GM21390 (cell line): Measurements from ENCODE around the gene DELE1.
"Not testable (repeated sequence)": the region's sequence is repeated elsewhere in the genome, so short reads cannot be mapped to it uniquely, and the experiment has no call there.

Experiments used
- ATAC-seq: cut with Tn5 transposase; IDR thresholded peaks from one replicate; pipeline ENCODE4 v1.9.1; 2021; ENCODE audit not compliant: unreplicated experiment

DELE1 gene

DNA sequence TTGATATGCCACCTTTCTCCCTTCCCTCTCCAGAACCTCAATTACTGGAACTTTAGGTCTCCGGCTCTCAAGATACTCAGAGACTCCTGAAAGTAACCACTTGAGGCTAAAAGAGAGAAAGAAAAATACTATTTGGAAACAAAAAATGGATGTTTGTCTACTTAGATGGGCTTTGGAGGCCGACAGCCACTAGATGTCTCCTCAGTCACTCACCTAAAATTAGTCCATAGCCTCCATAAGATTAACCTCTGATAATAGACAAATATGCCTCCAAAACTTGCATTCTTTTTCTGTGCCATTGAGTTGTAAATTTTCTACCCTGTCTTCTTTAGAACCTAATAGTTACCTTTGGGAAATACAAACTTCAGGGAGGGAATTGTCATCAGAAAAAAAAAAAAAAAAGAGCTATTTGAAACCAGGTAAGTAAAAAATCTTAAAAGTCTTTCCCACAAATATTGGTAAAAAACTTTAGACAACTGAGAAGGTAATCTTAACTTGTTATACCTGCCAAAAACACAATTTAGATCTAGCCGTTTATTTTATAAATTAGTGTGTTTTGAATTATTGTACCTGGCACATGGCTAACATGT is 34.3 kb upstream of the DELE1 start:
- ATAC-seq, result no peak

DNA sequence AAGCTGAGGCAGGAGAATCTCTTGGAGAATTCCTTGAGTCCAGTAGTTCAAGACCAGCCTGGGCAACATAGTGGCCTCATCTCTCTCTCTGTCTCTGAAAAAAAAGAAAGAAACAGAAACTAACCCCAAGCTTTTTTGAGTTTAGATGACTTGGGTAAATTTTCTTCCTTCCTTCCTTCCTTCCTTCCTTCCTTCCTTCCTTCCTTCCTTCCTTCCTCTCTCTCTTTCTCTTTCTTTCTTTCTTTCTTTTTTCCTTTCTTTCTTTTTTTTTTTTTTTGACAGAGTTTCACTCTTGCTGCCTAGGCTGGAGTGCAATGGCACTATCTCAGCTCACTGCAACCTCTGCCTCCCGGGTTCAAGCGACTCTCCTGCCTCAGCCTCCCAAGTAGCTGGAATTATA is 33.2 kb upstream of the DELE1 start:
- ATAC-seq, result not testable (repeated sequence)

DNA sequence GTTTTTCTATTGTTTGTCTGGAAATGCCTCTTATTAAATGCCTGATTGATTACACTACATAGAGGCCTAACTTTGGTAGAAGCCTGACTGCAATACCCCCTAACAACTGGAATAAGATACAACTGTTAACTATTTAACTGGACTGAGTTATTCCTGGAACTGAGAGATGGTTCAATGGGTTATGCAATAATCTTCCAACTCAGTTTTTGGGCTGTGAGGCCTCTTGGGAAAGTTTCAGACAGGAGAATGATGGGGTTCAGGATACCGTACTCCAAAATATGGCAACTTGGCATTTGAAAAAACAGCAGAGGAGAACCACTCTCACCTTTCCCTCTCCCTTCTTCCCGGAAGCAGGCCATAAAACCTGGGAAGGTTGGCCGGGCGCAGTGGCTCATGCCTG is 26.2 kb upstream of the DELE1 start:
- ATAC-seq, result no peak

DNA sequence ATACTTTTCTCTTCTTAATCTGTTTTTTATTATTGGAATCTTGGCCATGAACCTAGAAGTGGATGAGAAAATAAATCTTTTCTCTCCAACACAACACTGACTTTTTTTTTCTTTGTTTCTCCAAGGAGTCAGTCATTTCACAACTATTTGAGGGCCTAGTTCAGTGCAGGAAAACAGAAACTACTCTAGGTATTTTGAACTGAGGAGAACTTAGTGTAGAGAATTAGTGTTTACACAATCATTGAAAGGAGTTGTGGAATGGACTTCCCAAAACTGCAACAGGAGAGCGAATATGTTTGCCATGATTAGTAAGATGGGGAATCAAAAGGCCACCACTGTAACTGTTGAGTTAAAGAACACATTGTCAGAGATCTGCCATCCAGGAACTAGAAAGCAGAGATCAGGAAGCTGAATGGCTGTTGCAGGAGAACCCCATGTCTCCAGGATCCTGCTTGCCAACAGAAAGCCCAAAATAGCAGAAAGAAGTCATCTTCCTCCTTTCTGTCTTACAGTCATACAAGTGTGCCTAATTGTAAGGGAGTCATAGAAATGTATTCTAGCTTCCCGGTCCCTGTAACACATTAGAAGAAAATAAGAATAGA is 25.1 kb upstream of the DELE1 start:
- no peak for ATAC-seq

DNA sequence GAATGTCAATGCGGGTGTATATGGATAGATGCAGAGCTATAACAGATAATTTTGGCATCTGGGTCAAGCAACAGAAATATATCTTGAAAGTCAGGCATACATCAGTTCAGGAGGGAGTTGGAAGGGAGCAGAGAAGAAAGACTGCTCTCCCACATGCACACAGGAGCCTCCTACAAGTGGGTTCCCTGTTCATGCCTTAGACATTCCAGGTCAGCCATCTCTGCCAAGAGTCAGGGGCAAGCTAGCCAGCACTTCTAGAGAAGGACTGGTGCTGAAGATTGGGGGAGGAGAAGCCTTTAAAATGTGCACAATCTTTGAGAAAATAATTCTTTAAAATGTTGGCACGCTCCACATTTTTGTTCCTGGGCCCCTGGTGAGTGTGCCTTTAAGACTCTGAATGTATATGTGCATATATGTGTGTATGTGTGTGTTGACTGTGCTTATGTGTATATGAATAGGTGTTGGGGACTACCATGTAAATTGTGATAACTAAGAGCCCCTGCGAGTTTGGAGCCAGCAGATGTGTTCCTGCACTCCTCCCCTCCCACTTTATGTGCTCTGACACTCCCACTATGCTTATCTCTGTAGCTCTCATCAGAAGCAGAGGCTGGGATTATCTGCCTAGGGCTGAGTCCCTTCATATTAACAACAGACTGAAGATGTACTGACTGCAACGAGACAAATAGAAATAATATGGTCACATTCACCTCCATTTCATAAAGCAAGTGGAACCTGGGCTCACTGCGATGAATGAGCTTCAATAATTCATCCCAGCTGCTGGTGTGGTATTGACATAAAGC is 21.5 kb upstream of the DELE1 start:
- ATAC-seq, result no peak

DNA sequence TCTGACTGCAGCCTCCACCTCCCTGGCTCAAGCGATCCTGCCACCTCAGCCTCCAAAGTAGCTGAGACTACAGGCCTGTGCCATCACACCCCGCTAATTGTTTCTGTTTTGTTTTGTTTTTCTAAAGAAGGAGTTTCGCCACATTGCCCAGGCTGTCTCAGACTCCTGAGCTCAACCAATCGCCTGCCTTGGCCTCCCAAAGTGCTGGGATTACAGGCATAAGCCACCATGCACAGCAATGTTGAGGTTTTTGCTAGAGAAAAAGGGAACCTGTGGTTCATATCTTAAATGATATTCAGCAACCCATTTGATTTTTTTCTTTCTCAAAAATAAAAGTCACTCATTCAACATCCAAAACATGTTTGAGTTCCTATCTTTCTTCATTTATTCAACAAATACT is 20.4 kb upstream of the DELE1 start:
- ATAC-seq, result no peak

DNA sequence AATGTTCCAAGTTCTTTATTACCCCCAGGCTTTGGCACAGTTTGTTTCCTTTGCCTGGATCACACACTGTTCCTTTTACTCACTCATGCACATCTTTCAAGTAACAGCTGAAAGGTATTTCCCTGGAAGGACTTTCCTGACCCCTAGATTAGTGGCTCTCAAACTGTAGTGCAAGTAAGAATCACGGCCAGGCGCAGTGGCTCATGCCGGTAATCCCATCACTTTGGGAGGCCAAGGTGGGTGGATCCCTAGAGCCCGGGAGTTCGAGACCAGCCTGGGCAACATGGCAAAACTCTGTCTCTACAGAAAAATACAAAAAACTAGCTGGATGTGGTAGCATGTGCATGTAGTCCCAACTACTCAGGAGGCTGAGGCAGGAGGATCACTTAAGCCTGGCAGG is 19.1 kb upstream of the DELE1 start:
- ATAC-seq, result no peak

DNA sequence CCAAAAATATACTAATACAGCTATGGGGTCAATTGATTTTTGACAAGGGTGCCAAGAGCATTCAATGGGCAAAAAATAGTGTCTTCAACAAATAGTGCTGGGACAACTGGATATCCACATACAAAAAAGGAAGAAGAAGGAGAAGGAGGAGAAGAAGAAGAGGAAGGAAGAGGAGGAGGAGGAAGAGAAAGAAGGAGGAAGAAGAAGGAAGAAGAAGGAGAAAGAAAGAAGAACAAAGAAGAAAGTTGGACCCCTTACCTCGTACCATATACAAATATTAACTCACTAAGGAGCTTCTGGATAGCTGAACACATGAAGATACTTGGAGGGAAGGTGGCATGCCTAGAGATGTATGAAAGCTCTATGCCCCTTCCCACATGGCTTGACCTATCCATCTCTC is 17.2 kb upstream of the DELE1 start:
- no peak for ATAC-seq

DNA sequence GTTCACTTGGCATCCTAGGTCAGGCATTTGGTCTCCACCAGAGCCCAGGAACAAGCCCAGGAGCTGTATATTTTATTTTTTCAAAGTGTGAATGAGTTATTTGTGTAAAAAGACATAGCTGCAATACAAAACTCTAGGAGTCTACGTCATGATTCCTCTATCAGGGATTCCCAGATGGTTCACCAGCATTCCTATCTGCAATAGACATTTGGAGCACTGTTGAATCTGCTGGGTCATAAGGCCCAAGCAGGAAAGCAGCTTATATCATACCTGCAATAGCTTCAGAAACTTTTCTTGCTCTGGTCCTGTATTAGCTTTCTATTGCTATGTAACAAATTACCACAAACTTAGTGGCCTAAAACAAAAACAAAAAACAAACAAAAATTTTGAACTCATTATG is 16.7 kb upstream of the DELE1 start:
- no peak for ATAC-seq

DNA sequence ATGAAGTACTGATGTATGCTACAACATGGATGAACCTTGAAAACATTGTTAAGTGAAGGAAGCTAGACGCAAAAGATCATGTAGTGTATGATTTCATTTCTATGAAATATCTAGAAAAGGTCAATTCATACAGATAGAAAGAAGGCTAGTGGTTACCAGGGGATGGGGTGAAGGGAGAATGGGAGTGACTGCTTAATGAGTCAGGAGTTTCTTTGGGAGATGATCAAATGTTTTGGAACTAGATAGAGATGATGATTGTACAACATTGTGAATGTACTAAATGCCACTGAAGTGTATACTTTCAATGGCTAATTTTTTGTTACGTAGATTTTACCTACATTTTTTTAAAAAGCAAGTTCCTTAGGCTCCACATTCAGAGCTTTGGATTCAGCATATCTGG is 14.9 kb upstream of the DELE1 start:
- no peak for ATAC-seq

DNA sequence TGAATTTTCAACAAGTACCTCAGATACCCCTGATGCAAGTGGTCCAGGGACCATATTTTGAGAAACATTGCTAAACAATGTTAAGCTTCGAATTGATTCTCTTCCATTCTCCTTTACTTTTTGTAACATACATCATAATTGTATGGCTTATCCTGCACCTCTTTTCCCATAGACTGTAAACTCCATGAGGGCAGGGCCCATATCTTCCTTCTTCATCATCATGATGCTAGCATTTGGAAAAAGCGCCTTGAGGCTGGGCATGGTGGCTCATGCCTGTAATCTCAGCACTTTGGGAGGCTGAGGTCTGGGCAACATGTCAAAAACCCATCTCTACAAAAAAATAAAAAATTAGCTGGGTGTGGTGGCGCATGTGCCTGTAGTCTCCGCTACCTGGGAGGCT is 14.5 kb upstream of the DELE1 start:
- ATAC-seq, result no peak

DNA sequence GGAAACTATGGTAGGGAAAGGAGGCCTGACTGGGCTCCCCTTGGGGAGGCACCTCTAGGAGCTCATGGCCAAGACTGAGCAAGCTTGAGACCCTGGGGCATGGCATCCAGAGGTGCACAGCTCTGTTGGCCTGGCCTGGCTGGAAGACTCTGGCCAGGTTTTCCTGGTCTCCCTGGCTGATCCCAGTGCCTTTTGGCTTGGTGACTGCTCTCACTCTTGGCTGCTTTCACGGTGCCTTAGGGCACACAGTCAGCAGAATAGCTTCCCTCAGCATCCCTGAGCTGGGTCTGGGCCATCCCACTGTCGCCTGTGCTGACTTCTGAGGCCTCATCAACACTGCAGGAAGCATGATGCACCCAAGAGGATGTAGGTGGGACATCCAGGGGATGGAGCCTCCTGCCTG is 13.4 kb upstream of the DELE1 start:
- no peak for ATAC-seq

DNA sequence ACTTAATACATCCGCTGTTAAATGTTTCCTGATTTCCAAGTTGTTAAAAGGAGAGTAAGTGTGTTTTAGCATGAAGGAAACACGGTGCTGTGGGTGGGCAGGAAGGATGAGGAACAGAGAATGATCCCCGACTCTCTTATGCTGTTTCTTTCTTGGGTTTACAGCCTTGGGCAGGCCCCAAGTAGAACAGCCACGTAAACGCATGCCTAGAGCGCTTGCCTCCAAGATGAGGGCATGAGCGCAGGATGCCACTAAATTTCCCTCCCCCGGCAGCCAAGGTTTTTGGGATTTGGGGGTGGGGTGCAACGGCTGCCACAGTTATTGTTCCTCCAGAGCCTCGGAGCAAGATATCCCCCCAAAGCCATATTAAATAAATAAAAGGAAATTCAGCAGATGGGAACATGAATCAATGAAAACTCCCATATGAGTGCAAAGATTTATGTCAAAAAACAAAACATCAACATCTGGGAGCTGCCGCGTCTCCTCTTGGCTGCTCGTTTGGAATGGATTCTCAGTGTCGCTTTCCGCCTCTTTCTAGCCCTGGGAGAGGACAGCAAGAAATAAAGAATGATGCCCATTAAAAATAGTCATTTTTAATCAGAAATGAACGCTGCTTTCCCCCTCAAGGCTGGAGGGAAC is 10.0 kb upstream of the DELE1 start:
- ATAC-seq, result no peak

DNA sequence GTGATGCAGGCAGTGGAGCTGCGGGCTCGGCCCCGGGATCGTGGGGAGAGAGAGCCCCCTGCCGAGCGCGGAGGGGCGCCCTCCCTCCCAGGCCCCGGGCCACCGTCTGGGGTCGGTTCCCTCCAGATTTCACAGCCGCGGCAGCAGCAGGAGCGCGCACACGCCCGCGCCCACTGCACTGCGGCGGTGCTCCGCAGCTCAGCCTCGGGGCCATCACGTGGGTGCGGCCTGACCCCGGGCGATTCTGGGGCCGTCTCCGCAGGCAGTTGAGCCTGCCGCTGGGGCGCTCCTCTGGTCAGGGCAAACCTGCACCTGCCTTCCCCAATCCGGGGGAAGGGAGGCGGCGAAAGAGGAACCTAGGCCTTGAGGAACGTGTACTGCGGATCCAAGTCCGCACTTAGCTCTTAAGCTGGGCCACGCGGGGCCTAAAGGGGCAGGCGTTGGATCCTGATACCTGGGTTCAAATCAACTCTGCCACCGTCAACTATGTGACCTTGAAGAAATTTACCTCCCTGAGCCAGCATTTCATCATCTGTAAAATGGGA is 9.4 kb upstream of the DELE1 start:
- ATAC-seq, result peak; percentile 70

DNA sequence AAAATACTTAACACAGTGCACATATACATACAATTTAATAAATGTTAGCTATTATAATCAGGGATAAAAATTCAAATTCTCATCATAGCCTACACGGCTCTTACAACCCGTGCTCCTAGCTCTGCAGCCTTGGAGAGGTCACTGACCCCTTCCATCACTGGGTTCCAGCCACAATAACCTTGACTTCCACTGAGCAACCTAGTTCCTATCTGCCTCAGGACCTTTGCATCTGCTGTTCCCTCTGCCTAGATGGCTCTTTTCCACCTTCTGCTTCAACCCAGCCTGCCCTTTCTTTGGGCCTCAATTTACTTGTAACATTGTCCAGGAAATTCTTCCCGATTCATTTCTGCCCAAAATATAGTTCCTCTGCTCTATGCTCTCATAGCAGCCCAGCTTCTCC is 8.9 kb upstream of the DELE1 start:
- ATAC-seq, result no peak

DNA sequence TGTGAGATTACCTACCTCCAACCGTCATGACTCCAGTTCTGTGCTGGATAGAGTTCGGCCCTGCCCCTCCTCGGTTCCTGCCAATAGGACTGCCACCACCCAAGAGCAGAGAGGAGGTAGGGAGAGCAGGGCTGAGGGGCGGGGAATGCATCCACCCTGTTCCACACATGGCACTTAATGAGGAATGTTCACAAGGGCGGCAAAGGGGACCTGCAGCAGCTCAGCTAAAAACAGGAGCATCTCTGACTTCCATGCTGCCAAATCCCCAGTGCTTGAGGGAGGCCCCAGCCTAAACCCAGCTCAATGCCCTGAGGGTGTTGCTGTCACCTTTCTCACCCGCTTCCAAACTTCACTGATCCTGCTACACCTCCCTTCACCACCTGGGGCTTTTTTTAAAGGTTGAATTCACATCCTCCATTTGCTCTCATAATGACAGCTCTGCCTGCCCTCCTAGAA is 7.8 kb upstream of the DELE1 start:
- ATAC-seq, result no peak

DNA sequence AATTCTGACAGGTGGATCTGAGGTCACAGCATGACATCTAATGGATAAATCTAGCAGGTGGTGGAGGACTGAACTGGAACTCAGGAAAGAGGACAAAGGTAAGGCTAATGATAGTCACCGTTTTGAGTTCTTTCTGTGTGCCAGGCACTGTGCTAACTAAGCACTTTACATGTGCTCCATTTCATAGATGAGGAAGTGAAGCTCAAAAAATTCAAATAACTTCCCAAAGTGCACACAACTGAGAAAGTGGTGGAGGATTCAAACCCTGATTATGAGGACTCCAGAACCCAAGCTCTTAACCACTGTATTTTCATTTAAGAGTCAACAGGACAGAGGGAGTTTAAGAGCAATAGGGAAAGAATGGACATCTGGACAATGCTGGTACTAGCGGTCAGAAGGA is 7.1 kb upstream of the DELE1 start:
- ATAC-seq, result no peak

DNA sequence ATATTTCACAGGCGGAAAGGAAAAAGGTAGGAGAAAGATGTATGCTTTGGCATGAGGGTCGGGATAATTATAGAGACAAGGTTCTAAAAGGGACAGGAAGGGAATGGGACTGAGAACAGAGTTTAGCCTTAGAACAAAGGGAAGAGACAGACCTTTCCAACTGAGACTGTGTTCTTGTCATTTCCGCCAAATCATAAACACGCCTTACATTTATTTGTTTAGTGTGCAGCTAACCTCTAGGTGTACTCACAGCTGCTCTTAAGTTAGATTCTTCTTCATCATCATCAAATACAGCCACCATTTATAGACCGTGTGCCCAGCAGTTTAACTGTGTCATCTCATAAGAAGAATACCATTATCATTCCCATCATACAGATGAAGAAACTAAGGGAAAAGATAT is 5.9 kb upstream of the DELE1 start:
- no peak for ATAC-seq

DNA sequence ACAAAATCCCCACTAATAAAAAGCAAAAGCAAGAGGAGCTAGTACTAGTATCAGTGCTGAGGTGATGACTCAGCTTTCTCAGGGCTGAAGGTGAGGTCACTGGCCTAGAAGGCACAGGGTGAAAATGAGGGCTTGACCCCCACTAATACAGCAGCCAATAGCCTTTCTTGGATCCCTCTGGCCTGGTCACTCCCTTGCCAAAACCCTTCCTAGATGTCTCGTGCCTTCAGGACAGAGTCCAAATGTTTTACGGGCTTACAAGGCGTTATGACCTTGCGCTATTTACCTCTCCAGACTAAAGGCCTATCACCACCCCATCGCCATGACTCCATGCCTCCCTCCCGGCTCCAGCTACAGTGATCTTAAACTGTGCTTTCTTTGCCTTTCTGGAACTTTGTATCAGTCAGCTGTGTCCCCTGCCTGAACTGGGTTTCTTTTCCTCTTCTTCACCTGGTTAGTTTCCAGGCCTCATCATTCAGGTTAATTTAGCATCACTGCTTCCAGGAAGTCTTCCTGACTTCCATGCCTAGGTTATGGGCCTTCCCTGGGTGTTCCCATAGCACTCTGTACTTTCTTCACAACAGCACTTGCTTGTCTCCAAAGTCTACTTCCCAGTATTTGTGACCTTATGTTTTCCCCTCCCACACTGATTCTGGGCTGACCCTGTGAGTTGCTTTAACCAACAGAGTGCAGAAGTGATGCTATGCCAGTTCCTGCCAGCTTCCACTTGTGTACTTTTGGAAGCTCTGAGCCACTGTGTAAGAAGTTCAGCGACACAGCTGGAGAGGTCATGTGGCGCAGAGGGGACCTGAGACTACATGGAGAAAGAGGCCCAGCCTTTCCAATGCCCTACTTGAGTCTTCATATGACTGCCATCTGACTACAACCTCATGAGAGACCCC is 4.2 kb upstream of the DELE1 start:
- ATAC-seq, result no peak

DNA sequence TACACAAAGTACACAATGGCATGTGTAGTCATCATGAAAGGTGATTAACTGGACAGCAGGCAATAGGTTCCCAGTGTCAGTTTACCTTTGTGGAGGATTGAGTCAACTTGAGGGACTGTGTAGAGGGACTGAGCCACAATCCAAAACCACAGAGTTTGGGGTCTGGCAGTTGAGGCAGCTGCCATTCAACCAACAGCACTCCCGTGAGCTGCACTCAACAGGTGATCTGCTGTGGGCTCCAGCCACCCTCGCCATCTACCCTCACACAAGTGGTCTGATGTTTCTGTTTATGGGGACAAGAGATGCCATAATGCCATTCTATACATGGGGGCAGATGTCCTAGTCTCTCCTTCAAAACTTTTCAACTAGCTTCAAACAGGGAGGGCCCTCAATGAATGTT is 2.9 kb upstream of the DELE1 start:
- ATAC-seq, result no peak
